RWPE1 (cell line): Measurements from ENCODE around the gene MARS1.

ENCODE experiments used
- CTCF ChIA-PET: fragments of 350-600 bp; sonication (Branson Sonifier 250); formaldehyde crosslinking; extraction: SDS; loops from one replicate; lab custom pipeline; 2021; lab: Yijun Ruan, JAX
- POLR2A ChIA-PET: fragments of 400-600 bp; formaldehyde crosslinking; extraction: SDS; loops from one replicate; lab custom pipeline; 2020; ENCODE audit warnings: antibody characterized with exemption; ENCODE audit not compliant: low non-redundant PET; lab: Yijun Ruan, JAX
- DNase-seq: peaks from one replicate; pipeline ENCODE4 v3.0.0; 2012; ENCODE audit warnings: low spot score
- H3K27ac ChIP-seq: fragments of 450-650 bp; 2 replicates; pipeline ENCODE4 v1.5.1; 2017
- TF ChIP-seq, protein P1 (sequence below): fragments of 450-650 bp; conservative IDR thresholded peaks from 2 replicates; pipeline ENCODE4 v1.5.1; 2017; ENCODE audit warnings: low read depth, mild to moderate bottlenecking

The MARS1 gene

GRCh38 chr12:57452937-57453509 lies 34.8 kb upstream of the MARS1 start:
- DNase-seq: peak; percentile 53
- TF ChIP-seq, protein P1, sequence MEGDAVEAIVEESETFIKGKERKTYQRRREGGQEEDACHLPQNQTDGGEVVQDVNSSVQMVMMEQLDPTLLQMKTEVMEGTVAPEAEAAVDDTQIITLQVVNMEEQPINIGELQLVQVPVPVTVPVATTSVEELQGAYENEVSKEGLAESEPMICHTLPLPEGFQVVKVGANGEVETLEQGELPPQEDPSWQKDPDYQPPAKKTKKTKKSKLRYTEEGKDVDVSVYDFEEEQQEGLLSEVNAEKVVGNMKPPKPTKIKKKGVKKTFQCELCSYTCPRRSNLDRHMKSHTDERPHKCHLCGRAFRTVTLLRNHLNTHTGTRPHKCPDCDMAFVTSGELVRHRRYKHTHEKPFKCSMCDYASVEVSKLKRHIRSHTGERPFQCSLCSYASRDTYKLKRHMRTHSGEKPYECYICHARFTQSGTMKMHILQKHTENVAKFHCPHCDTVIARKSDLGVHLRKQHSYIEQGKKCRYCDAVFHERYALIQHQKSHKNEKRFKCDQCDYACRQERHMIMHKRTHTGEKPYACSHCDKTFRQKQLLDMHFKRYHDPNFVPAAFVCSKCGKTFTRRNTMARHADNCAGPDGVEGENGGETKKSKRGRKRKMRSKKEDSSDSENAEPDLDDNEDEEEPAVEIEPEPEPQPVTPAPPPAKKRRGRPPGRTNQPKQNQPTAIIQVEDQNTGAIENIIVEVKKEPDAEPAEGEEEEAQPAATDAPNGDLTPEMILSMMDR: peak; percentile 91
- ChIA-PET CTCF (interaction anchor here (0.6 to 2.8 kb wide), 23 partner anchors 10 to 824 kb away, joined by 3 to 19 read pairs (median 4); partner anchors contain the start of genes ARHGAP9 and DCTN2), POLR2A (no interaction called here)
- H3K27ac ChIP-seq: no peak overlapping the region

DNA sequence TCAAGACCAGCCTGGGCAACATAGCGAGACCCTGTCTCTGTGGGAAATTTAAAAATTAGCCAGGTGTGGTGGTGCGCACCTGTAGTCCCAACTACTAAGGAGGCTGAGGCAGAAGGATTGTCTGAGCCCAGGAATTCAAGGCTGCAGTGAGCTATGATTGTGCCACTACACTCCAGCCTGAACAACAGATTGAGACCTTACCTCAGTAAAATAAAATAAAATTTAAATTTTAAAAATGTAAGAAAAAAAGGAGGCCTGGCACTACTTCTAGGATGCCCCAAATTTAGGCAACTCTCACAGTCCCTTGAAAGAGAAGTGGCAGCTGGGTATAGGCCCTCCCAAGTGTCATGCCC lies 33.7 kb upstream of the MARS1 start:
- POLR2A ChIA-PET: no interaction called here
- peak overlapping the region; percentile 97 for H3K27ac ChIP-seq
- TF ChIP-seq, protein P1: no peak
- CTCF ChIA-PET: interaction anchor here (0.6 to 0.8 kb wide), 2 partner anchors 47 to 161 kb away, joined by 3 to 6 read pairs; no protein-coding TSS in a partner anchor
- no peak for DNase-seq

- ChIA-PET CTCF (interaction anchor here (0.6 to 1.4 kb wide), 5 partner anchors 62 to 241 kb away, joined by 3 read pairs; no protein-coding TSS in a partner anchor), POLR2A (no interaction called here)
- peak within 1 kb of the TSS; percentile 97 for H3K27ac ChIP-seq
- no peak for DNase-seq
- TF ChIP-seq, protein P1: no peak
These were observed 33.1 kb upstream of the MARS1 start, which contains the start of gene INHBE for GRCh38 chr12:57454566-57455373. INHBE (plus strand) TSS chr12:57455307; CDS start chr12:57455537, 230 bp downstream.

GRCh38 chr12:57455374-57456144 lies 32.3 kb upstream of the MARS1 start:
- CTCF ChIA-PET: interaction anchor here (0.5 to 1.4 kb wide), 5 partner anchors 61 to 241 kb away, joined by 3 to 4 read pairs (median 3); no protein-coding TSS in a partner anchor
- DNase-seq: no peak
- TF ChIP-seq, protein P1: no peak
- POLR2A ChIA-PET: no interaction called here
- H3K27ac ChIP-seq: peak overlapping the region; percentile 97

- TF ChIP-seq, protein P1: peak; percentile 46
- H3K27ac ChIP-seq: peak overlapping the region; percentile 97
- POLR2A ChIA-PET: no interaction called here
- CTCF ChIA-PET: interaction anchor here (0.5 to 1.4 kb wide), 5 partner anchors 9 to 242 kb away, joined by 3 to 4 read pairs (median 3); no protein-coding TSS in a partner anchor
- DNase-seq: no peak
These were observed 31.6 kb upstream of the MARS1 start for GRCh38 chr12:57456145-57456700.
